ENCODE measurements around the gene TRIM7.
"Not testable (repeated sequence)": the region's sequence is repeated elsewhere in the genome, so short reads cannot be mapped to it uniquely, and the experiment has no call there.

DNA sequence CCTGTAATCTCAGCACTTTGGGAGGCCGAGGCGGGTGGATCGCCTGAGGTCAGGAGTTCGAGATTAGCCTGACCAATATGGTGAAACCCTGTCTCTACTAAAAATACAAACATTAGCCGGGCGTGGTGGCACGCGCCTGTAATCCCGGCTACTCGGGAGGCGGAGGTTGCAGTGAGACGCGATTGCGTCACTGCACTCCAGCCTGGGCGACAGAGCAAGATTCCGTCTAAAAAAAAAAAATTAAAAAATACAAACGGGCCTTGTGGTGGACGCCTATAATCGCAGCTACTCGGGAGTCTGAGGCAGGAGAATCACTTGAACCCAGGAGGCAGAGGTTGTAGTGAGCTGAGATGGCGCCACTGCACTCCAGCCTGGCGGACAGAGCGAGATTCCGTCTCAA, 4.0 kb upstream of the TRIM7 start:
- TF ChIP-seq, protein P1, sequence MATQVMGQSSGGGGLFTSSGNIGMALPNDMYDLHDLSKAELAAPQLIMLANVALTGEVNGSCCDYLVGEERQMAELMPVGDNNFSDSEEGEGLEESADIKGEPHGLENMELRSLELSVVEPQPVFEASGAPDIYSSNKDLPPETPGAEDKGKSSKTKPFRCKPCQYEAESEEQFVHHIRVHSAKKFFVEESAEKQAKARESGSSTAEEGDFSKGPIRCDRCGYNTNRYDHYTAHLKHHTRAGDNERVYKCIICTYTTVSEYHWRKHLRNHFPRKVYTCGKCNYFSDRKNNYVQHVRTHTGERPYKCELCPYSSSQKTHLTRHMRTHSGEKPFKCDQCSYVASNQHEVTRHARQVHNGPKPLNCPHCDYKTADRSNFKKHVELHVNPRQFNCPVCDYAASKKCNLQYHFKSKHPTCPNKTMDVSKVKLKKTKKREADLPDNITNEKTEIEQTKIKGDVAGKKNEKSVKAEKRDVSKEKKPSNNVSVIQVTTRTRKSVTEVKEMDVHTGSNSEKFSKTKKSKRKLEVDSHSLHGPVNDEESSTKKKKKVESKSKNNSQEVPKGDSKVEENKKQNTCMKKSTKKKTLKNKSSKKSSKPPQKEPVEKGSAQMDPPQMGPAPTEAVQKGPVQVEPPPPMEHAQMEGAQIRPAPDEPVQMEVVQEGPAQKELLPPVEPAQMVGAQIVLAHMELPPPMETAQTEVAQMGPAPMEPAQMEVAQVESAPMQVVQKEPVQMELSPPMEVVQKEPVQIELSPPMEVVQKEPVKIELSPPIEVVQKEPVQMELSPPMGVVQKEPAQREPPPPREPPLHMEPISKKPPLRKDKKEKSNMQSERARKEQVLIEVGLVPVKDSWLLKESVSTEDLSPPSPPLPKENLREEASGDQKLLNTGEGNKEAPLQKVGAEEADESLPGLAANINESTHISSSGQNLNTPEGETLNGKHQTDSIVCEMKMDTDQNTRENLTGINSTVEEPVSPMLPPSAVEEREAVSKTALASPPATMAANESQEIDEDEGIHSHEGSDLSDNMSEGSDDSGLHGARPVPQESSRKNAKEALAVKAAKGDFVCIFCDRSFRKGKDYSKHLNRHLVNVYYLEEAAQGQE (IDR thresholded peaks at IDR 0.05; ENCODE audit: low read depth), result not testable (repeated sequence)
- not testable (repeated sequence) for TF ChIP-seq ZNF274 (IDR thresholded peaks at IDR 0.05; ENCODE audit: low read depth, low read length); YY1 (IDR thresholded peaks at IDR 0.05; ENCODE audit: extremely low read depth, insufficient replicate concordance, low read depth, low read length); POLR2A (IDR thresholded peaks at IDR 0.05; ENCODE audit: borderline replicate concordance, extremely low read depth, insufficient read depth, insufficient read length); SP1 (IDR thresholded peaks at IDR 0.05; ENCODE audit: low read depth); EZH2 (IDR thresholded peaks at IDR 0.05); JUND (IDR thresholded peaks at IDR 0.05); CEBPB (IDR thresholded peaks at IDR 0.05; ENCODE audit: low read depth); EGR1 (IDR thresholded peaks at IDR 0.05; ENCODE audit: low read depth); RAD21 (IDR thresholded peaks at IDR 0.05; ENCODE audit: low read depth)
- TF ChIP-seq, protein P2, sequence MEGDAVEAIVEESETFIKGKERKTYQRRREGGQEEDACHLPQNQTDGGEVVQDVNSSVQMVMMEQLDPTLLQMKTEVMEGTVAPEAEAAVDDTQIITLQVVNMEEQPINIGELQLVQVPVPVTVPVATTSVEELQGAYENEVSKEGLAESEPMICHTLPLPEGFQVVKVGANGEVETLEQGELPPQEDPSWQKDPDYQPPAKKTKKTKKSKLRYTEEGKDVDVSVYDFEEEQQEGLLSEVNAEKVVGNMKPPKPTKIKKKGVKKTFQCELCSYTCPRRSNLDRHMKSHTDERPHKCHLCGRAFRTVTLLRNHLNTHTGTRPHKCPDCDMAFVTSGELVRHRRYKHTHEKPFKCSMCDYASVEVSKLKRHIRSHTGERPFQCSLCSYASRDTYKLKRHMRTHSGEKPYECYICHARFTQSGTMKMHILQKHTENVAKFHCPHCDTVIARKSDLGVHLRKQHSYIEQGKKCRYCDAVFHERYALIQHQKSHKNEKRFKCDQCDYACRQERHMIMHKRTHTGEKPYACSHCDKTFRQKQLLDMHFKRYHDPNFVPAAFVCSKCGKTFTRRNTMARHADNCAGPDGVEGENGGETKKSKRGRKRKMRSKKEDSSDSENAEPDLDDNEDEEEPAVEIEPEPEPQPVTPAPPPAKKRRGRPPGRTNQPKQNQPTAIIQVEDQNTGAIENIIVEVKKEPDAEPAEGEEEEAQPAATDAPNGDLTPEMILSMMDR (IDR thresholded peaks at IDR 0.05 in 2 of 3, conservative IDR thresholded peaks at IDR 0.05 in 1 of 3; ENCODE audit: borderline replicate concordance in 1 of 3, insufficient read depth in 1 of 3, low read depth in 2 of 3, low read length in 2 of 3), result not testable (repeated sequence)

Data from HCT116 (cell line).